ENCODE measurements around the gene UNC13D. TPM values are rescaled to one million over a fixed set of nuclear protein-coding genes. Genes with fewer than 3 reads are reported as not detected.

UNC13D gene
- total and polyA plus RNA-seq, 5 donors from 2014 or later, result 41.6 to 149 (median 46.6) TPM

DNA sequence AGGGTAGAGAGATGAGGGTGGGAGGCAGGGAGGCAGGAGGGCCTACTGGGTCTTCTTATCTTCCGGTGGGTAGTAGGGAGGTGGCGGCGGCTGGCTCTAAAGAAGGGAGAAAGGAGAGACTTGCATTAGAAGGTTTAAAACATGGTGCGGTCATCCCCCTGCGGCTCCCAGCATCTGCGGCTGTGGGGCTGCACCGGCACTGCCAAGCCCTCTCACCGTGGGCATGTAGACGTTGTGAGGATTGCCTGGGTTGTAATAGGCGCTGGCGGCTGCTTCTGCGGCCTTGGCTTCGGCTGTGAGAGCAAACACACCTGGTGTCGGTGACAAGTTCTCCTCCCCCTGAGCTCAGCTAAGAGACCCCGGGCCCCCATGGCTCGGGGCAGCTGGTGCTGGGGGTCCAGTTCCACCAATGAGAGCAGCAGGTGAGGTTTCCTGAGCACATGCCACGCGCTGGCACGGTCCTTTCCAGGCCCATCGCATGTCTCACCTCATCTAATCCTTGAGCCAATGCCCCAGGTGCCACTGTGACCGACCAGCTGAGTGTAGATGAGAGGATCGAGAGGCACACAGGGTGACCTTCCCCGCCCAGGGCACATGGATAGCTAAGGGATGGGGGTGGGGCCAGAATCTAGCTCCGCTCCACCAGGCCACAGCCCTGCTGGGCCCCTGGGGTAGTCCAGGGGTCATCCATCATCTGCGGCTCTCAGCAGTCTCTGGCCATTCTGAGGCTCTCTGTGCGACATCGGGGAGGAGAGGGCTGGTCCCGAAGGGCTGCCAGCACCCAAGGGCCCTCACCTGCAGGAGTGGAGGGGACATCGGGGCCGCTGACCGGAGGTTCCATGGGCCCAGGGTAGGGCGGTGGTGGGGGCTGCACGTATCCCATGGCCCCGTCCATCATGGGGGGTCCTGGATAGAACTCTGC, 2.7 kb upstream of the UNC13D start:
- peak overlapping the region in 1 of 3 donors; percentile 69 for H3K27ac Mint-ChIP-seq
- no peak for ATAC-seq (ENCODE audit: low read depth in 2 of 2)
- DNase-seq, result no peak

DNA sequence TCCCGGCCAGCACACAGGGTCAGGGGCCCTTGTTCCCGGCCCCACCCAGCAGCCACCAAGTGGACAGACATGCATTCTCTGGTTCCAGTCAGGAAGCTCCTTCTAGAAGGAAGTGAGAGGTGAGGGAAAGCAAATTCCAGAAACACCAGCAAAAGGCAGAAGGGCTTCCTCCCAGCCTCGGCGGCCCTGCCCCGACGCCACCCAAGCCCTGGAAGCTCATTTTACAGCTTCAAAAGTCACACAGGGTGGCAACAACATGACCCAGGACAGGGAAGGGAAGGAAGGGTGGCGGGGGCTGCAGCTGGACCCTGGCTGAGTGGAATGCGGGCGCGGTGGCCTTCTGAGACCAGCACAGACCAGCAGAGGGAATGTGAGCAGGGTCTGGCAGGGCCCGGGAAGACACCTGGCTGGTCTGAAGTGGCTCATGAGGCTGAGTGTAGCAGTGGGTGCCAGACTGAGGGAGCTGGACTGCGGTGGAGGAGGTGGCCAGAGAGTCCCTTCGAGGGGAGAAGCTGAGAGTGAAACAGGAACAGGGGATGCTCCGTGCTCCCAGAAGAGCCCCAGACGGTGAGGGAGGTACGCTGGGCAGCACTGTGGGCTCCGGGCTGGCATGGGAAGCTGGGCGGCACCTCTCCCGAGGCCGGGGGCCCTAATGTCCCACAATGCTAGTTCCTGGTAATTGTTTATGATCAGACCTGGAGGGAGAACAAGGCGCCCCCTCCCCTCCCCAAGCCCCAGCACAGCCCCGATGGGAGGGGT, 1.9 kb upstream of the UNC13D start:
- H3K4me1 ChIP-seq (ENCODE audit: control insufficient read depth, insufficient read depth, low read length, poor library complexity, severe bottlenecking), result peaks cover 40% of the 10 kb centered on the region
- peak overlapping the region; percentile 41 to 88 (median 52) for H3K27ac Mint-ChIP-seq
- H3K4me1 Mint-ChIP-seq, result peaks cover 4 to 39% (median 11%) of the 10 kb centered on the region in 4 donors
- ATAC-seq (ENCODE audit: low read depth in 2 of 2), result no peak
- DNase-seq, result no peak
- H3K36me3 Mint-ChIP-seq, result peaks cover 13% of the 10 kb centered on the region
- H3K27ac ChIP-seq (ENCODE audit: insufficient read depth, low read length, poor library complexity, severe bottlenecking), result no peak overlapping the region
- H3K9me3 Mint-ChIP-seq, result no peaks in the 10 kb centered on the region
- H3K4me3 ChIP-seq (ENCODE audit: low read depth, low read length), result no peak overlapping the region
- H3K27me3 Mint-ChIP-seq, result no peaks in the 10 kb centered on the region
- H3K4me3 Mint-ChIP-seq, result peak overlapping the region in 3 of 4 donors; percentile 48 to 58 (median 52)
- no peaks in the 10 kb centered on the region for H3K9me3 ChIP-seq (ENCODE audit: control insufficient read depth in 2 of 2, low read length in 2 of 2)
- peaks cover 54% of the 10 kb centered on the region for H3K36me3 ChIP-seq (ENCODE audit: control insufficient read depth, insufficient read depth, low read length)
- H3K27me3 ChIP-seq (ENCODE audit: control insufficient read depth, insufficient read depth, low read length), result no peaks in the 10 kb centered on the region

More for the DNA sequence above, 2.7 kb upstream of the UNC13D start:
- Histone ChIP-seq H3K4me3 (ENCODE audit: low read depth, low read length) (no peak overlapping the region), H3K4me1 (ENCODE audit: control insufficient read depth, insufficient read depth, low read length, poor library complexity, severe bottlenecking) (peaks cover 39% of the 10 kb centered on the region), H3K36me3 (ENCODE audit: control insufficient read depth, insufficient read depth, low read length) (peaks cover 59% of the 10 kb centered on the region), H3K27ac (ENCODE audit: insufficient read depth, low read length, poor library complexity, severe bottlenecking) (no peak overlapping the region), H3K9me3 (ENCODE audit: control insufficient read depth in 2 of 2, low read length in 2 of 2) (no peaks in the 10 kb centered on the region), H3K27me3 (ENCODE audit: control insufficient read depth, insufficient read depth, low read length) (no peaks in the 10 kb centered on the region)
- Mint-ChIP-seq H3K4me1 (peaks cover 4 to 41% (median 14%) of the 10 kb centered on the region in 4 donors), H3K9me3 (no peaks in the 10 kb centered on the region), H3K36me3 (peaks cover 16% of the 10 kb centered on the region), H3K4me3 (peak overlapping the region in 2 of 4 donors; percentile 3 to 58), H3K27me3 (no peaks in the 10 kb centered on the region)

DNA sequence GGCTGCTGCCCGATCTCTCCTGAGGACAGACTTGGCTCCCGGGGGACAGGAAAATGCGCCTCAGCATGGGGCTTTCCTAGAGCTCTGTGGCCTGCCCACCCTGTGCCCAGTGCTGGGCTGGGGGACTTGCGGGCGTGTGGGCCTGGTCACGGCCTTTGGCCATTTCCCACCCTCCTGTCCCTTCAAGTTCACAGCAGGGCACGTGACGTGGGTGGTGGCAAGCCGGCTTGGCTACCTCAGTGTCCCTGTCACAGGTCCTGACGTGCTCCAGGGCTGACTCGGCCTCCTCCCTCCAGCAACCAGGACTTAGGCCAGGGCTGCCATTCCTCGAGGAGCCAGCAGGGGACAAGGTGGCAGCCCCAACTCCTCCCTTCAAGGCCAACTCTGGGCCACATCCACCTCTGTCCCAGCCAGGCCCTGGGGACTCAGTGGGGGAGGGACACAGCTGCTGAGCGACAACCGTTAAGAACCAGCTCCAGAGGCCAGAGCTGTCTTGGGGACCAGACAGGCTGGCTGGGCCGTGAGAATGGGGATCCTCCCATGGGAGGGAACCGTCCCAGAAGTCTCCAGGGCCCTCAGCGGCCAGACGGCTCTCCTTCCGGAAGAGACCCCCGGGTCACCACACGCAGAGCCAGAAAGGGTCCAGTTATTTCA, 981 bp upstream of the UNC13D start:
- peaks cover 43% of the 10 kb centered on the region for H3K4me1 ChIP-seq (ENCODE audit: control insufficient read depth, insufficient read depth, low read length, poor library complexity, severe bottlenecking)
- Mint-ChIP-seq H3K36me3 (peaks cover 13% of the 10 kb centered on the region), H3K9me3 (no peaks in the 10 kb centered on the region), H3K27me3 (no peaks in the 10 kb centered on the region), H3K27ac (peak overlapping the region in 2 of 3 donors; percentile 41 to 73), H3K4me3 (peak overlapping the region; percentile 52 to 65 (median 55)), H3K4me1 (peaks cover 4 to 39% (median 11%) of the 10 kb centered on the region in 4 donors)
- no peaks in the 10 kb centered on the region for H3K9me3 ChIP-seq (ENCODE audit: control insufficient read depth in 2 of 2, low read length in 2 of 2)
- no peaks in the 10 kb centered on the region for H3K27me3 ChIP-seq (ENCODE audit: control insufficient read depth, insufficient read depth, low read length)
- H3K36me3 ChIP-seq (ENCODE audit: control insufficient read depth, insufficient read depth, low read length), result peaks cover 54% of the 10 kb centered on the region
- DNase-seq (peak; percentile 35 to 78 (median 35)), ATAC-seq (ENCODE audit: low read depth in 2 of 2) (peak; percentile 43 to 48)
- H3K27ac ChIP-seq (ENCODE audit: insufficient read depth, low read length, poor library complexity, severe bottlenecking), result peak overlapping the region; percentile 91
- no peak overlapping the region for H3K4me3 ChIP-seq (ENCODE audit: low read depth, low read length)

DNA sequence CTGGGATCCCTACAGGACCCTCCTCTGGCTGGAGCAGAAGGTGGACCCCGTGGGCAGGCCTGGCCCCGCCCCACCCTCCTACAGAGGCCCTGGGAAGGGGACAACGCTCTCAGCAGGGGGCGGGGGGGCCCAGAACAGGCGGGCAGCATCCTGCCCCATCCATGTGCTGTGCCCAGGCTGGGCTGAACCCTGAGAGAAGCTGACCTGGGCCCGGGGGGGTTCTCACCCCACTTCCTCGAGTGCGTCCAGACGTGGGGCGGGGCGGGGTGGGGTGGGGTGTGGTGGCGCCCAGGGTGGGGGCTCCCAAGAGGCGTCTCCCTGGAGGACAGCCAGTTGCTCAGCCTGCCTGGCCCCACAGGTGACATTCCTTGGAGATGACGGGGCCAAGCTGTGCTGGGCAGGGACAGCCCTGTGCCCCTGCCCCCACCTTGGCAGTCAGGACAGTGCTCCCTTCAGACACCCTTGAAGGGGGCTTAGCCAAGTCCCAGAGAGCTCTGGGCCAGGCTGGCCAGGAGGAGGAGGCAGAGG, 390 bp upstream of the UNC13D start:
- H3K4me1 ChIP-seq (ENCODE audit: control insufficient read depth, insufficient read depth, low read length, poor library complexity, severe bottlenecking), result peaks cover 43% of the 10 kb centered on the region
- DNase-seq, result peak in 1 of 3 donors; percentile 54

GRCh38 chr17:75842963-75843576, 1.1 kb downstream of the UNC13D start:
- peak overlapping the region; percentile 69 for H3K4me3 ChIP-seq (ENCODE audit: low read depth, low read length)
- Mint-ChIP-seq H3K27me3 (no peaks in the 10 kb centered on the region), H3K9me3 (no peaks in the 10 kb centered on the region), H3K4me1 (peaks cover 0 to 34% (median 2%) of the 10 kb centered on the region in 4 donors), H3K36me3 (no peaks in the 10 kb centered on the region), H3K4me3 (peak overlapping the region; percentile 91 to 96 (median 94)), H3K27ac (peak overlapping the region; percentile 87 to 97 (median 91))
- peaks cover 47% of the 10 kb centered on the region for H3K36me3 ChIP-seq (ENCODE audit: control insufficient read depth, insufficient read depth, low read length)
- peak overlapping the region; percentile 91 for H3K27ac ChIP-seq (ENCODE audit: insufficient read depth, low read length, poor library complexity, severe bottlenecking)
- H3K27me3 ChIP-seq (ENCODE audit: control insufficient read depth, insufficient read depth, low read length), result no peaks in the 10 kb centered on the region
- no peaks in the 10 kb centered on the region for H3K9me3 ChIP-seq (ENCODE audit: control insufficient read depth in 2 of 2, low read length in 2 of 2)
- DNase-seq, result peak in 2 of 3 donors; percentile 15 to 69
- peak; percentile 25 to 36 for ATAC-seq (ENCODE audit: low read depth in 2 of 2)
- peaks cover 39% of the 10 kb centered on the region for H3K4me1 ChIP-seq (ENCODE audit: control insufficient read depth, insufficient read depth, low read length, poor library complexity, severe bottlenecking)

More for the DNA sequence above, 390 bp upstream of the UNC13D start:
- Histone ChIP-seq H3K9me3 (ENCODE audit: control insufficient read depth in 2 of 2, low read length in 2 of 2) (no peaks in the 10 kb centered on the region), H3K36me3 (ENCODE audit: control insufficient read depth, insufficient read depth, low read length) (peaks cover 54% of the 10 kb centered on the region), H3K4me3 (ENCODE audit: low read depth, low read length) (peak overlapping the region; percentile 41), H3K27me3 (ENCODE audit: control insufficient read depth, insufficient read depth, low read length) (no peaks in the 10 kb centered on the region), H3K27ac (ENCODE audit: insufficient read depth, low read length, poor library complexity, severe bottlenecking) (peak overlapping the region; percentile 91)
- Mint-ChIP-seq H3K4me3 (peak overlapping the region; percentile 91 to 96 (median 94)), H3K4me1 (peaks cover 3 to 37% (median 10%) of the 10 kb centered on the region in 4 donors), H3K9me3 (no peaks in the 10 kb centered on the region), H3K36me3 (peaks cover 11% of the 10 kb centered on the region), H3K27me3 (no peaks in the 10 kb centered on the region), H3K27ac (peak overlapping the region in 2 of 3 donors; percentile 91 to 98)
- peak in 1 of 2 donors; percentile 2 for ATAC-seq (ENCODE audit: low read depth in 2 of 2)

DNA sequence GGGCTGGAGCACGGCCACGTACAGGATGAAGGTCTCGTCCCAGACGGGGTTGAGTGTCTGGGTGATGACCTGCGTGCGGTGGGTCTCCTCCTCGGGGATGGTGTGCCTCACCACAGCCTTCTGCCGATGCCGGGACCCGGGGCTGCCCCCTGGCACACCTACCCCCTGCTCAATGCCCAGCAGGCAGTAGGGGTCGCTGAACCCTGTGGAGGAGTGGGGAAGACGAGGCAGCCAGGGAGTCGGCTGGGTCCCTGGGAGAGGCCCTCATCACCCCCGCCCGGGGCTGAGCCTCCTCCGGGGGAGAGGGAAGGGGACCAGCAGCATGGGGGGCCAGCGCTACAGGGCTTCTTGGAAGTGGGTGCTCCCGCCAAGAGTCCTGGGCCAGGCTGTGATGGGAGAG, 1.8 kb downstream of the UNC13D start:
- no peaks in the 10 kb centered on the region for H3K36me3 Mint-ChIP-seq
- ATAC-seq (ENCODE audit: low read depth in 2 of 2) (no peak), DNase-seq (no peak)
- H3K27ac Mint-ChIP-seq, result peak overlapping the region in 2 of 3 donors; percentile 42 to 56
- H3K27ac ChIP-seq (ENCODE audit: insufficient read depth, low read length, poor library complexity, severe bottlenecking), result peak overlapping the region; percentile 91
- H3K27me3 ChIP-seq (ENCODE audit: control insufficient read depth, insufficient read depth, low read length), result no peaks in the 10 kb centered on the region
- H3K4me1 ChIP-seq (ENCODE audit: control insufficient read depth, insufficient read depth, low read length, poor library complexity, severe bottlenecking), result peaks cover 39% of the 10 kb centered on the region
- peaks cover 0 to 34% (median 0%) of the 10 kb centered on the region in 4 donors for H3K4me1 Mint-ChIP-seq
- H3K36me3 ChIP-seq (ENCODE audit: control insufficient read depth, insufficient read depth, low read length), result peaks cover 46% of the 10 kb centered on the region
- H3K9me3 ChIP-seq (ENCODE audit: control insufficient read depth in 2 of 2, low read length in 2 of 2), result no peaks in the 10 kb centered on the region
- no peaks in the 10 kb centered on the region for H3K9me3 Mint-ChIP-seq
- H3K4me3 ChIP-seq (ENCODE audit: low read depth, low read length), result peak overlapping the region; percentile 42
- H3K4me3 Mint-ChIP-seq, result peak overlapping the region; percentile 44 to 94 (median 88)
- no peaks in the 10 kb centered on the region for H3K27me3 Mint-ChIP-seq

Measured in CD4-positive, CD25-positive, alpha-beta regulatory T cell (primary cell).